22Rv1 (cell line): ENCODE data around the gene BDH1.

Experiments used
- CTCF ChIP-seq: fragments of 450-650 bp; IDR thresholded peaks from 2 replicates; pipeline ENCODE4 v1.5.1; 2017; ENCODE audit warnings: mild to moderate bottlenecking
- ZFX ChIP-seq: fragments of 450-650 bp; IDR thresholded peaks from 2 replicates; pipeline ENCODE4 v1.6.1; 2017; ENCODE audit warnings: antibody characterized with exemption, borderline replicate concordance

GRCh38 chr3:197521277-197522182 lies 34.2 kb downstream of the BDH1 start:
- TF ChIP-seq CTCF = no peak
- no peak for TF ChIP-seq ZFX
